SHP77 treated with DMSO at 0.1 percent for 48 hours (cell line): Measurements from ENCODE around the gene RASSF9.

Experiments
- DNase-seq: peaks from one replicate; lab custom pipeline; 2025; lab: John Stamatoyannopoulos, UW

Gene RASSF9

DNA sequence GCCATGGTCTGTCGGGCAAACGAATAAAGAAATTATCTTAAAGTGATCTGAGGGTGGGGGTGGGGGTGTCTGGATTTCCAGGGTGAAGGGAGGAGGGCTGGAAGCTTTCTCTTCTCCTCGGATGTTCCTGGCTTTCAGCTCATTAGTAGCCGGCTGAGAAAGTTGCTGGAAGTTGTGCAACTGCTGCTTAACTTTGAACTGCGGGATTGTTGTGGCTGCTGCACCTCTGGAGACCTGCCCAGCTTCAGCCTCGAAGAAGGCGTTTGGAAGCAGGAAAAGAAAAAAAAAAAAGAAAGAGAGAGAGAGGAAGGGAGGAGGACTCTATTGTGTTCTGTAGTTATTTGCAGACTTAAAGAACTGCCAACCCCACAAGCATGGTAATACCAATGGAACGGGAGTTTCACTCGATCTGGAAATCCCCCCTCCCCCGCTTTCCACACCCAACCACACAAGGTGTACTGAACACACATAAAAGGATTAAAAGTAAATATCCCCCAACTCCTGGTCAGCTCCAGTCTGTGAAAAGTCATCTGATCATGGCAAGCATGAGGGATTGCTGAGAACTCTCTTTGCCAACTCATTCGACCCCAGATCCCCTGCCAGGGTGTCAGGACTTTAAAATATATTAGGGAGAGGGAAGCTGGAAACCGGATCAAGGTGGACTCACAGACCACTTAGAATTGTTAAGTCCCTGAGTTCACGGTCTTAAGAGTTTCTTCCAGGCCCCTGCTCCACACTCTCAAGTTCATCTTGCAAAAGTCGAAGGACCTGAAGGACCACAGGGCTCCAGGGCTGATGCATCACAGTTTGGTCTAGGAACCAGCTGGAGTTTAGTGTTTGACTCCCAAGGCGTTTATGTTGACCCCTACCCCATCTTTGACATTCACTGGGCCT is at the start of gene RASSF9:
Gene RASSF9, minus strand, starts transcription at position 213 of the 894 bp plus-strand sequence. Its CDS starts 208 bp downstream, at position 5.
- no peak for DNase-seq

DNA sequence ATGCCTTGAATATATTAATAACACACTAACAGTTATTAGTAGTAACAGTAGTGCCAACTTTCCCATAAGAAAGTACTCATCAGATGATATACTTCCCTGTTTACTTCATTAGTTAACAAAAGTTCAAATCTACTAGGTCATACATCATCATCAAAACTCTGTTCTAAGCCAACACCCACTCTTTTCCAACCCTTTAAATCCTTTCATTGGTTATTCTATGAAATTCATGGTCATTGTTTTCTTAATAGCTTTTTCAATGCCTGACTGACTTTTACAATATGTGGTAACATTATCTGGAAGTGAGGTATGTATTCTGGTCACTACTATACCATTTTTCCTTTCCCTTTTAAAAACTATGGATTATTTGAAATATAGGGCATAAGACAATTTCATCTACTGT is 47.6 kb upstream of the RASSF9 start:
- no peak for DNase-seq

DNA sequence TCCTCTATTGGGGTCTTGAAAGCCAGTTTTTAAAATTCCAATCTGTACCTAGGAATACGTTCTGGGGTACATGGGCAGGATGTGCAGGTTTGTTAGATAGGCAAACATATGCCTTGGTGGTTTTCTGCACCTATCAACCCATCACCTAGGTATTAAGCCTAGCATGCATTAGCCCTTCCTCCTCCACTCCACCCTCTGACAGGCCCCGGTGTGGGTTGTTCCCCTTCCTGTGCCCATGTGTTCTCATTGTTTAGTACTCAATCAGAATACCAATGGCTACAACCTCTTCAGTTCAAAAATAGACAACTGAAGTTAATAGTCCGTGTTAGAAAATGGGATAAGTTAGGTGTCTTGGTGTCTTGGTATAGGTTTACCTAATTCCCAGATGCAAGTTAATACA is 41.2 kb upstream of the RASSF9 start:
- DNase-seq: no peak

DNA sequence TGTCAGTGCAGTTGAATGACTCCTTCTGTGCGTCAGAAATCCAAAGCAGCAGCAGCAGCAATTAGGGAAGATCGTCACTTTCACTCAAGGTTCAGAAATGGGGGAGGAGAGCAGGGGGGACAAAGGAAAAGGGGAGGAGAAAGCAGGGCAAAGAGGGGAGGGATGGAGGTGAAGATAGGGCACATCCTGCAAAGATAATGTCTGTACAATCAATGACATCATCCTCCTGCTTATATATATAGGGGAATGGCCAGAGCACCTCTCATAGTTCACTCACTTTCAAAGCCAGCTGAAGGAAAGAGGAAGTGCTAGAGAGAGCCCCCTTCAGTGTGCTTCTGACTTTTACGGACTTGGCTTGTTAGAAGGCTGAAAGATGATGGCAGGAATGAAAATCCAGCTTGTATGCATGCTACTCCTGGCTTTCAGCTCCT is 37.8 kb upstream of the RASSF9 start, which contains the start of gene NTS:
Gene NTS, plus strand, starts transcription at position 265 of the 431 bp plus-strand sequence. Its CDS starts 109 bp downstream, at position 374.
- DNase-seq: peak; percentile 46

DNA sequence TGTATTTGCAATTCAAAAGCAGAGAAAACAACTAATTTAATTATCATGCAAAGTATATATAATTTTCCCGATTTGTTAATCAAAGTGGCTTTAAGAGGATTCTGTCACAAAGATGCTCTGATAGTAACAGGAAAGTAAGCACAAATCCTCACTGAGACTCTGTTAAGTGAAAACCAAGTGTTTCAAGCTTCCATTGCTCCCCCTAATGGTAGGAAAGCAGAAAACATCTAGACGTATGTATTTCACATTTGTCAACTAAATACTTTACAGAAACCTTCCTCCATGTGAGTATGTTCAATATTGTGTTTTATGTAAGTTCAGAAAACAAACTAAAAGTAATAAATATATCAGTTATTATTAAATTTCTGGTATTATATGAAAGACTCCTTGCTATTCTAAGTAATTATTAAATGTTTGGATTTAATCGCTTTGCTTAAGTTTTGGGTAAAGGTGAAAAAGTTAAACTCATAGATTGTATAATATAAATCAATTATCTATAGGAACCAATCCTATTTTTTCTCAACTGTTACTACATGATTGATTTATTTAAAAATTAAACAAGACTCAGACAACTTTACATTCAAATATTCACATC is 36.4 kb upstream of the RASSF9 start:
- DNase-seq: peak; percentile 49

DNA sequence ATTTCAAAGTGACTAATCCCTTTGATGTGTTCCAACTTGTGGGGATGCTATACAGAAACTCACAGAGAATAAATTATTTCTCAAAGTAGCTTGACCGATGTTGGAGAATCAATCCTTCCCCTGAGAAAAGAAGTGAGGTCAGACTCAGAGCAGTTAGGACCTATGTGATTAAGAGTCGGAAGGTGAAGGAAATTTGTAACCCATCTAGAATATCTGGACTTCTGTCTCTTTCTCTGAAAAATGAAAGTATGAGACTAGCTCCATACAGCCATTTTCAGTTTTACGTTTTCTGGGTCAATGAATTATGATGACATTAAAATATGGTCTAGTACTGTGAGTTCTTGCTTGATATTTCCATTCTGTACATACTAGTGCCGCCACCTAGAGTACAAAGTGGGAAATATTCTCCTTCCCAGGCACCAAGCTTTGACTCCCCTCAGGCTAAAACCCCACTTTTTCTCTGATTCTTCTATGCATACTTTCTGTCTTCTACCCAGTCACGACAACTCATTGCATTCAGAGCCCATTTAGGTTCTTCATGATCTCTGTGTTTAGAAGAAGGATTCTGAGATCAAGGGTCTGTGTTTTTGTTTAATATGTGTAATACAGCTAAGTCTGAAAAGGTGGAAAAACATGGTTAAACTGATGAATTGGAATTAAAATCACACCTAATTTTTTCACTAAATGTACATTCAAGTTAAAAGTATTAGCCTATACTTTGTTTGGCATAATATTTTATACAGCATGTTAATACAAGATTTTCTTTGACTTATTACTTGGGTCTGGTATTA is 31.0 kb upstream of the RASSF9 start:
- DNase-seq: peak; percentile 54

DNA sequence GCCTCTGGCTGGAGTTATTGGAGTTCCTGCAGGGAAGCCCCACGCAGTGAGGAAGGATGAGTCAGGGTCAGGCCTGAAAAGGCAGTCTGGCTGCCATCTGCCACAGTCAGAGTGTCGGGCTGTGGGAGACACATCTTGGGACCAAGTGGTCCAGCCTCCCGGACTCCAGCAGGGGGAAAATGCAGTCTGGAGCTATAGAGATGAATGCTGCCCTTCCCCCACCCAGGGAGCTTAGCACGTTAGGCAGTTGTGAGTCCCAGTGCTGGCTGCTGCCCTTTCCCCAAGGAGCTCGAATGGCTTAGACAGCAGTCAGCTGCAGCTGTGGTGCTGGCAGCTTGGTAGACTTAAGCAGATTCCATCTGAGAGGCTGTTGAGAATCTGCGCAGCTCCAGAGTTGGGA is 29.7 kb upstream of the RASSF9 start:
- DNase-seq: no peak

DNA sequence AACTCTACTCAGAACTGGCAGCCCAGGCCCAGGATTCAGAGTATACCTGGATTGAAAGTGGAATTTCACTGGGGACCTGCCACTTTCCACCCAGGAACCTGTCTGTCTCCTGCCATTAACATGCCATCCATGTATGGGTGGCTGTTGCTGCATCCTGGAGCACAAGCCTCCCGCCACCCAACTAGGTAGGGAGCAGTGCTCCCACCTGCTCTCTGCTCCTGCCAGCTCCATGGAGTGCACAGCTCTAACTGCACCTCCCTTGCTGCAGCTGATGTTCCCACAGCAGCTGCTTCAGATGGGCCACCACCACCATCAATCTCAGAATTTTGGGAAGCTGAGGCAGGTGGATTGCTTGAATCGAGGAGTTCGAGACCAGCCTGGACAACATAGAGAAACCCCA is 20.8 kb upstream of the RASSF9 start:
- DNase-seq: no peak

DNA sequence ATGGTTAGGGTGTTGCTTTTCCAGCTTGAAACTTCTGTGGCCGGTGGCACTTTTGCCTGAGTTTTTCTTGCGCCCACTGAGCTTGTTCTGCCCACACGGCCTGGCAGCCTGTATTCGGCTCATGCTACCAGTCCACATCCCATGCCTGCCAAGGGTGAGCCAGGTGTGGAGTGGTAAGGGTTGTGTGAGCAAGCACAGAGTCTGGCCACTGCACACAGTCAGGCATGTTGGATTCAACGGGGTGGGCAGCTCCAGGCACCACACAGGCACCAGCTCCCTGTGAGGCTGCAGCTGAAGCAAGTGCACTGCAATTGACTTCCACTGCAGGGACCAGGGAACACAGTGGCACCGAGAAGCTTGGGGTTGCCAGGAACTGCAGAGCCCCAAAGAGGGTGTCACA is 19.1 kb upstream of the RASSF9 start:
- DNase-seq: no peak

DNA sequence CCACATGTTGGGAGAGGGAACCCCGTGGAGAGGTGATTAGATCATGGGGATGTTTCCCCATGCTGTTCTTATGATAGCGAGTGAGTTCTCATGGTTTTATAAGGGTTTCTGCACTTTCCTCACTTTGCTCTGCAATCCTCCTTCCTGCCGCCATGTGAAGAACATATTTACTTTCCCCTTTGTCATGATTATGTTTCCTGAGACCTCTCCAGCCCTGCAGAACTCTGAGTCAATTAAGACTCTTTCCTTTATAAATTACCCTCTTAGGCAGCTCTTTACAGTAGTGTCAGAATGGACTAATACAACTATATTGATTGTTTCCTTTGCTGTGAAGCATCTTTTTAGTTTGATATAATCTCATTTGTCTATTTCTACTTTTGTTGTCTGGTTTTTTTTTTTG is 13.1 kb upstream of the RASSF9 start:
- DNase-seq: no peak

DNA sequence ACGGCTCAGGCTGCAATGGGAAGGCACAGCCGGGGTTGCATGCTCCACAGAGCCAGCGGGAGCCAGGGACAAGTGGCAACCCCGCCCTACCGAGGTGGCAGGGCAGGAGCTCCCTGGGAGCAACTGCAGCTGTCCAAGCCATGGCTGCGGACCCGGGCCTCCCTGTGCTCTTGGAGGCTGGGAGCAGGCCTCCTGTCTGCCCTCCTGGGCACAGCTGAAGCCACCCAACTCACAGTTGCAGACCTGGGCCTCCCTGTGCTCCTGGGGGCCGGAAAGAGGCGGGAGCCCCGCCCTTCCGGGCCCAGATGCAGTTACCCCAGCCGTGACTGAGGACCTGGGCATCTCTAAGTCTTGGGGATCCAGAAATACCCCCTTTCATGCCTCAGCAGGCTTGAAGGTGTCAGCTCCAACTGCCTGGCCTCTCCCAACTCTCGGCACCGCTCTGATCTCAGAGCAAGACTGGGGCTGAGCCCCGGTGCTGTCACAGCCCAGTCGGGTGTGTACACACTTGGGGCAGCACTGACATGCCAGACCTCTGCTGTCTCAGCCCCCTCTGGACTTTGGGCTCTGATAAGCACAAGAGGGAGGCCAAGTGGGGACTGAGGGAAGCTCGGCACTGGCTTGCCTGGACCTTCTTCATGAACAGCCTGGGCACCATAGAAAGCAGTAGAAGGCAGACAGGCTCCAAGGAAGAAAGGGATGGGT is 7.5 kb upstream of the RASSF9 start:
- no peak for DNase-seq

DNA sequence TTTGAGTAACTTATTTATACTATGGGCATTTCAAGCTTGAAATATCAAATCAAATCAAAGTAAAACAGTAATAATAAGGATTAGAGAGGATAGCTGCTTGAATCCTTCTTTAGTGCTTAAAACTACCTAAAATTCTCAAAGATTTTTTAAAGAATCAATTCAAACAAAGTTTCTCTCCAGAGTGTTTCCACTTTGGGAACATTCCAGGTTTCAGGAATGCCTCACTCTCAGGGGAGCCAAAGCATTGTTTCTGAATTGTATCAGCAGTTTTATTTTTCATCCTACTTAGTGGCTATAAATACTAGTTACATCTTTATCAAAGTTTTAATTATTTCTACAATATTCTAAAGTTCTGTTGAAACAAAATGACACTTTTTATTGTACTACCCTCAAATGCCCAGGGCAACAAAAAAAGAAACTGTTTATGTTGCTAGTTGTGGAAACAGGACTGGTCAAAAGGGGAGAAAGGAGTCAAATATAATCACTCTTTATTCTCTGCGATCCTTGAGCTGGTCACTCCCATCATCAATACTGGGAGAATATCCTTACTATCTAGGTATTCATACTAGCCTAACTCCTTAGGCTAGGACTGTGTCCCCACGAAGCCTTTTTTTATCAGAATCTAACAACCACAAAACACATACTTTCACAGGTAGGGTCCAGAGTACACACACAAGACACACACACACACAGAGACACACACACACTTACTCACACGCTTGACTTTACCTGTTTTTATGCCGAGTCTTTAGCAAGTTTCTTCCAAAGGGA is 598 bp downstream of the RASSF9 start:
- no peak for DNase-seq

DNA sequence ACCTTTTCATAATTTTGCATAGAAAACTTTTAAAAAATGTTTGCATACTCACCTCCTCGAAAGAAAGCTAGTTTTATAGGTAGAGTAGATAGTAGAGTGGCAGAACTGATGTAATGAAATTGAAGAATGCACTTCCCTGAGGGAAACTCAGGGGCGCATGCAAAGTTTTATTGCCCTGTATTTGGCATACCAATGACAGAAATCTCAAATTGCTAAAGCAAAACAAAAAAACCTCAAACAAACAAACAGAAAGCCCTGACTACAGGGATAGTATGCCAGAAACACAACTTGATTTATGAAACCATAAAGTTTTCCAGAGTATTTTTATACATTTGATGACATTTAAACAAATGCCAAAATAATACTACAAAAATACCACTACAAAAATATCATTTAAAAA is 1.8 kb downstream of the RASSF9 start:
- no peak for DNase-seq

DNA sequence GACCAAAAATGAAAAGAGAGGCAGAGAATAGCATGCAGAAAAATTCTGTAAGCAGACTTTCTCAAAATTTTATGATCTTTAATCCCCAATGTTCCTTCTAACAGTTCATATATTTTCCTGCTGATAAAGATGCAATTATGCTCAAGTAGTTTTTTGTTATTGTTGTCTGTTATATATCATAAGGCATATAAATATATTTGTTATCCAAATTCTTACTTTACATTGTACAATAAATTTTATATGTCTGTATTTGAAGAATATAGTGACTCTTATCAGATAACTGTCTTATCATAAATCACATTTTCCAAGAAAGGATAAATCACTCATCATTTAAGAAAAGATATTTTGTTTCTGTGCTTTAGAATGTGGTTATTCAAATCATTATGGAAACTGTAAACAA is 2.6 kb downstream of the RASSF9 start:
- DNase-seq: no peak

DNA sequence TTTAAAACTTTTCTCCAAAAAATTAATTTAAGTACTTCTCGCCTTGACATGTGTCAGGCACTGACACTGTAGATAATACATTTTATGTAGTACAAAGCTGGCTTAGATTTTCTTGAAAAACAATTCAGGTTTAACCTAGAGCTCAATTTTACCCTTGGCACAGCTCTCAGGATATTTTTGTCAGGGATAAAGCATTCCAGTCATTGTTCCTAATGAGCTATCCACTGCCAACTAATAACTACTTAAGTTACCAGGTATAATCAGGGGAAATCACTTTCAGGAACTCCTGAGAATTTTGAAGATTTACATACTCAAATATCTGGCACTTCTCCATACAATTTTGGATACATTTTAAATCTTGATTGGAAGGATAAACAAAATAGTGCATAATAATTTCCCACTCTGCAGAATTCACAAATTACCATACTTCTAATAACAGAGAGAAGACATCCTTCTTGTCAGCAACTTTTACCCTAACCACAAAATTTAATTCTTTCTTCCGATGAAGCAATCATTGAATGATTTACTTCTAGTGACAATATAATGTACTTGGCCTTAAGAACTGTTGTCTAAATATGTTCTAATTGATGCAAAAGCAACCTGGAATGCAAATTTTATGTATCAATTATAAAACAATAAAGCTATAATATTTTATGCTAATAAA is 4.8 kb downstream of the RASSF9 start:
- DNase-seq: no peak

DNA sequence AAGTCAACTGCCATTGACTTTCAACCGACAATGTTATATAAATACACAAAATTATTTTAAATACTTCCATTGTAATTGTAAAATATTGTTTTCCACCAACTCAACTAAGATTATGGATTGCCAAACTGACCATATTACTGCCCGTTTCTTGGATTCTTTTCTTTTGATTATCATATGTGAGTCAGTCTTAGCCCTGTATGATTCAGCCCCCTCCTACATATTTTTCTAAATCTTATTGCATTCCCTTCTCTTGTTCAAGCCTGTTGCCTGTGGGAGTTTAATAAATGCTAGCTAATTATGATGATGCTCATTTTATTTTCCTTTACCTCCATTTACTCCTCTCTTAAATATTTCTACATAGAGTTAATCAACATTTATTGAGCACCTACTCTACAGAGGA is 6.8 kb downstream of the RASSF9 start:
- no peak for DNase-seq

DNA sequence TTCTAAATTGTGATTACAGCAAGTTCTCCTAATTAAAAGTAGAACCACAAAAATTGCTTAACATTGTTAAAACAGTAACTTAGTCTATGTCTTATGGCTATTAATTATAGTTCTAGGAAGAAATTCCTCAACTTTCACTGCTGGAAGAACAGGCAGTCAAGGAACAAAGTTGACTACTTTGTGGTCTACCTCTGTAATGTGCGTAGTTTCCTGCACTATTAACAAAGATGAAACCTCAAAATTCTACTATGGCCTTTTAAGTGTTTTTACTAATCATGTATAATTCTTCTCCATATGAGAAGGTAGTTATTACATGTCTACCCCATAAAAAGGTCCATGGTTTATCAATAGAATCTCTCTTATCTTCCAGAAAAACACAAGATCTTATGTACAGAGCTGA is 7.6 kb downstream of the RASSF9 start:
- no peak for DNase-seq

DNA sequence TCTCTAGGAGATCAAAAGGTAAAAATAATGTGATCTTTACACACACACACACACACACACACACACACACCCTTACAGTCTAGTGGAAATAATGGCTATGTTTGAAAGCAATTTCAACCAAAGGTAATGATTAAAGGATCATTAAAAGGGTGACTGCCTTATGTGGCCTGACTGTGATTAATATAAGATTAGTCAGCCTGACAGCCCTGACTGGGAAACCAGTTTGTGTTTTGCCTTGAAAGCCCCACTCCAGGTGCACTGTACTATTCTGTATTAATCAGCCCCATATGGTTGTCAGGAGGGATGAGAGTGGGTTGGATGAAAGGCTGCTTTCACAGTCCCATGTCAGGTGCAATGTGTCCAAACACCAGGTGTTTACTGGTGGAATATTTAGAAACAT is 10.5 kb downstream of the RASSF9 start:
- DNase-seq: no peak

DNA sequence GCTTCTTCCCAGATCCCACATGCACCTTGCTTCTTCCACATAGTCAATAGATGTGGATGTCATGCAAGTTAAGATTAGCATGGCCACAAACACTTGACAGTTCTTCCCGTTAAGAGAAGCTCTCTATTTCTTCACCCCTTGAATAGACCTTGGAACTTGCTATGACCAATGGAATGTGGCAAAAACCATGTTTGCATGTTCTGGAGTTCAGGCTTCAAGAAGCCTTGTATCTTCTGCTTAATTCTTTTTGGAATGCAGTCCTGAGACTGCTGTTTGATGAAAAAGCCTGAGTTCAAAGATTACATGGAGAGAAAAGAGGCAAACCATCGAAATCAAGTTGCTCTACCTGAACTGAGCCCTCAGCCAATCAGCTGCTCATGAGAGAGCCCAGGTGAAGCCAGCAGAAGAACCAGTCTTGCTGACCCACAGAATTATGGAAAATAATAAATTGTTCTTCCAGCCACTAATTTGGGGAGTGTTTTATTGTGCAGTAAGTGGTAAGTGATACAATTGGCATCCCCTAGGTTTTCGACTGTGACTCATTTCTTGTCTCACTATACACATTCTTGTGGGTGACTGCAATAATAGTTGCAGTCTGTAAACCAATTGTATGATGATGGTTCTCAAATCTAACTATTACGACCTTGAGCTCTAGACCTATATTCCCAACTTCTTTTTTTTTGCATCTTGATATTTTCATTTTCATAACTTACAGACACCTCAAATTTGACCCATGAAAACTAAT is 12.6 kb downstream of the RASSF9 start:
- DNase-seq: no peak

DNA sequence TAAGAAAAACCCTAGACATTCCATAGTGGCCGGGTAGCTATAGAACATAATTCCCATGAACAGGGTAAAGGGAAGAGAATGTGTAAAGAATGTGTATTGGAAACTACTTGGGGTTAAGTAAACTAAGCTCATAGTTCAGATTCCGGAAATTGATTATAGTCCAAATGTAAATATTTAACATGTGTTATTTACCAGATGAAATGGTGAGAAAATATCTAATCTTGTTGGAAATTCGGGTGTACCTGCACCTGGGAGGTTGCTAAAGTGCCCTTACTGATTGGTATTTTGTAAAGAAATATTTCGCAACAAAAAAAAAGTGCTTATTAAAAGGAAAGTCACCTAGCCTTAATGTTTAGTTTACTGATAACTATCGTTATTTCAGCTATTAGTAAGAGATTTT is 14.4 kb downstream of the RASSF9 start:
- DNase-seq: no peak
